HG03196 (cell line): ENCODE data around the gene ERC1.

ENCODE experiments used
- ATAC-seq: cut with Tn5 transposase; IDR thresholded peaks from one replicate; pipeline ENCODE4 v1.9.1; 2021; ENCODE audit not compliant: unreplicated experiment

The ERC1 gene

GRCh38 chr12:1280059-1280458 lies 289.0 kb downstream of the ERC1 start:
- ATAC-seq, result no peak

- ATAC-seq, result no peak
These were observed 290.8 kb downstream of the ERC1 start for GRCh38 chr12:1281683-1282366.

- no peak for ATAC-seq
These were observed 291.8 kb downstream of the ERC1 start for GRCh38 chr12:1282670-1283315.

GRCh38 chr12:1283316-1283715 lies 292.3 kb downstream of the ERC1 start:
- ATAC-seq, result no peak

- no peak for ATAC-seq
These were observed 293.6 kb downstream of the ERC1 start for GRCh38 chr12:1284611-1285010.

GRCh38 chr12:1287446-1287975 lies 296.5 kb downstream of the ERC1 start:
- ATAC-seq, result no peak

- no peak for ATAC-seq
These were observed 297.3 kb downstream of the ERC1 start for GRCh38 chr12:1288333-1288732.

- ATAC-seq, result no peak
These were observed 298.5 kb downstream of the ERC1 start for GRCh38 chr12:1289371-1290155.

- no peak for ATAC-seq
These were observed 299.7 kb downstream of the ERC1 start for GRCh38 chr12:1290716-1291115.

- ATAC-seq, result no peak
These were observed 300.7 kb downstream of the ERC1 start for GRCh38 chr12:1291601-1292332.

- no peak for ATAC-seq
These were observed 302.9 kb downstream of the ERC1 start for GRCh38 chr12:1293901-1294300.

GRCh38 chr12:1297206-1297605 lies 306.2 kb downstream of the ERC1 start:
- no peak for ATAC-seq

GRCh38 chr12:1297639-1298175 lies 306.7 kb downstream of the ERC1 start:
- no peak for ATAC-seq

- no peak for ATAC-seq
These were observed 309.4 kb downstream of the ERC1 start for GRCh38 chr12:1300460-1300859.

GRCh38 chr12:1302201-1302870 lies 311.3 kb downstream of the ERC1 start:
- no peak for ATAC-seq

- ATAC-seq, result no peak
These were observed 314.0 kb downstream of the ERC1 start for GRCh38 chr12:1305063-1305434.

- no peak for ATAC-seq
These were observed 314.9 kb downstream of the ERC1 start for GRCh38 chr12:1305791-1306500.

GRCh38 chr12:1306817-1307216 lies 315.8 kb downstream of the ERC1 start:
- ATAC-seq, result no peak

- ATAC-seq, result no peak
These were observed 316.8 kb downstream of the ERC1 start for GRCh38 chr12:1307796-1308195.

GRCh38 chr12:1309613-1310012 lies 318.6 kb downstream of the ERC1 start:
- no peak for ATAC-seq
